Brain microvascular endothelial cell (primary cell): ENCODE results near the gene KCNB1.

Experiments
- DNase-seq: peaks from one replicate; pipeline ENCODE4 v3.0.0-alpha.2; 2020
- H3K27ac ChIP-seq: fragments of 250-450 bp; sonication (Bioruptor Pico); 2 replicates; pipeline ENCODE4 v1.5.1; 2020; ENCODE audit warnings: mild to moderate bottlenecking, moderate library complexity
- H3K27me3 ChIP-seq: fragments of 250-450 bp; sonication (Bioruptor Pico); replicated peaks from 2 replicates; pipeline ENCODE4 v1.5.1; 2020; ENCODE audit warnings: mild to moderate bottlenecking
- H3K36me3 ChIP-seq: fragments of 250-450 bp; sonication (Bioruptor Pico); replicated peaks from 2 replicates; pipeline ENCODE4 v1.5.1; 2020; ENCODE audit warnings: mild to moderate bottlenecking
- H3K4me3 ChIP-seq: 2 replicates; pipeline ENCODE4 v1.5.1; 2011; ENCODE audit warnings: low read depth, mild to moderate bottlenecking, control low read depth, low read length, moderate library complexity
- CTCF ChIP-seq: IDR thresholded peaks from 2 replicates; pipeline ENCODE4 v1.5.1; 2011; ENCODE audit warnings: low read depth, mild to moderate bottlenecking, moderate library complexity, low read length, control low read depth, inconsistent platforms; ENCODE audit errors: missing control alignments
- in situ Hi-C: cut with HindIII; loops from 2 replicates; pipeline ENCODE4 v1.10.0; 2017; ENCODE audit warnings: low sequenced_read_pairs, low pct_ligation_motif_present

The KCNB1 gene

GRCh38 chr20:49351775-49352174 lies 130.7 kb downstream of the KCNB1 start:
- TF ChIP-seq CTCF, result no peak
- DNase-seq, result no peak

GRCh38 chr20:49349694-49350252 lies 132.7 kb downstream of the KCNB1 start:
- DNase-seq, result no peak
- no peak for TF ChIP-seq CTCF
- no peak overlapping the region for H3K4me3 ChIP-seq
- H3K27me3 ChIP-seq, result no peaks in the 10 kb centered on the region
- in situ Hi-C loops, result no loop called here
- H3K27ac ChIP-seq, result no peak overlapping the region
- no peaks in the 10 kb centered on the region for H3K36me3 ChIP-seq

More at GRCh38 chr20:49351775-49352174, 130.7 kb downstream of the KCNB1 start:
- Histone ChIP-seq H3K36me3 (no peaks in the 10 kb centered on the region), H3K27ac (no peak overlapping the region), H3K4me3 (no peak overlapping the region), H3K27me3 (no peaks in the 10 kb centered on the region)
- in situ Hi-C loops, result no loop called here

GRCh38 chr20:49349078-49349477 lies 133.4 kb downstream of the KCNB1 start:
- no peak for TF ChIP-seq CTCF
- no peaks in the 10 kb centered on the region for H3K27me3 ChIP-seq
- H3K36me3 ChIP-seq, result no peaks in the 10 kb centered on the region
- in situ Hi-C loops, result no loop called here
- DNase-seq, result no peak
- no peak overlapping the region for H3K4me3 ChIP-seq
- H3K27ac ChIP-seq, result no peak overlapping the region

DNA sequence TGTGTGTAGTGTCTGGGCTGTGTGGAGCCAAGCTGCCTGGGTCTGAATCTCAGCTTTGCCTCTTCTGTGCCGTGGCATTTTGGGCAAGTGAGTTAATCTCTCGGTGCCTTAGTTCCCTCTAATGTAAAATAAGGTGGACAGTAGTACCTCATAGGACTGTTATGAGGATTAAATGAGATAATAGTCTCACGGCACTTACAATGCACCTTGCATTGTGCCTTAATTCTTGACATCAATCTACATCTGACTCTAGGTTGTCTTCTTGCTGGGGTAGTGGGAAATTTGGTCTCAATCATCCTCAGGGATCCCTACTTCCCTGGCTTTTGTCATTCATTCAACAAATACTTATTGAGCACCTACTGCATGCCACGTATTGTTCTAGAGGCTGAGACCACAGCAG lies 133.9 kb downstream of the KCNB1 start:
- Histone ChIP-seq H3K36me3 (no peaks in the 10 kb centered on the region), H3K27me3 (no peaks in the 10 kb centered on the region), H3K4me3 (no peak overlapping the region), H3K27ac (no peak overlapping the region)
- no peak for TF ChIP-seq CTCF
- DNase-seq, result no peak
- in situ Hi-C loops, result no loop called here

- no peak for TF ChIP-seq CTCF
- no peak overlapping the region for H3K4me3 ChIP-seq
- no peaks in the 10 kb centered on the region for H3K36me3 ChIP-seq
- no peak overlapping the region for H3K27ac ChIP-seq
- no peak for DNase-seq
- H3K27me3 ChIP-seq, result no peaks in the 10 kb centered on the region
- in situ Hi-C loops, result no loop called here
These were observed 135.3 kb downstream of the KCNB1 start for GRCh38 chr20:49347156-49347555.

DNA sequence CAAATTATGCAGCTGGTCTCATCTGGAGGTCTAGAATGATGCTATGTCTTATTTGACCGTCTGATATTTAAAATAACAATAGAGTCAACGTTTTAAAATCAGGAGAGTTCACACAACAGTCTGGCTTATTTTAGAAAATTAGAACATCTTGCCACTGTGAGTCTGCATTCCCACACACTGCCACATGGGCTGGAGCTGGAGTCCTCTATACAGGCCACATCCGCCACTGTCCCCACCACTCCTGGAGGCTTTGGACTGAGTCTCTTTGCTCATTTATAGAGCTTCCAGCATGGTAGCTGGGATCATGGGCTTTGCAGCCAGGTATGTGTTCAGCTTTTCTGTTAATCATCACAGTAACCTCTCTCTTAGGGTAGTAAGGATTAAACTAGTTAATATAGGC lies 135.8 kb downstream of the KCNB1 start:
- in situ Hi-C loops, result no loop called here
- TF ChIP-seq CTCF, result peak; percentile 17
- Histone ChIP-seq H3K27ac (no peak overlapping the region), H3K4me3 (no peak overlapping the region), H3K36me3 (no peaks in the 10 kb centered on the region), H3K27me3 (no peaks in the 10 kb centered on the region)
- peak; percentile 5 for DNase-seq
